Left lung (tissue), 14 donors: Measurements from ENCODE around the gene TXNDC2. TPM values are rescaled to one million over a fixed set of nuclear protein-coding genes. Genes with fewer than 3 reads are reported as not detected.

Source experiments
- ATAC-seq: fragments of 200-7000 bp; cut with Tn5 transposase; one replicate; pipeline ENCODE4 v1.9.1; 2020; ENCODE audit warnings: moderate library complexity
- DNase-seq, 4 donors: peaks; one replicate each; pipeline ENCODE4 v3.0.0-alpha.2; 2013 to 2020
- H3K27ac ChIP-seq, 2 donors: fragments of 200-600 bp; sonication (generic) in 1 of 2; one replicate each; pipeline versions ENCODE4 v1.5.0 to v1.8.0; 2020 to 2021
- H3K27me3 ChIP-seq, 2 donors: fragments of 200-600 bp; sonication (generic) in 1 of 2; one replicate each; pipeline versions ENCODE4 v1.5.0 to v1.8.0; 2020 to 2021
- H3K36me3 ChIP-seq, 2 donors: fragments of 200-600 bp; sonication (generic) in 1 of 2; one replicate each; pipeline versions ENCODE4 v1.5.0 to v1.8.0; 2020 to 2021
- H3K4me1 ChIP-seq, 2 donors: fragments of 200-600 bp; one replicate each; pipeline ENCODE4 v1.8.0; 2021
- H3K4me3 ChIP-seq, 2 donors: fragments of 200-600 bp; sonication (generic) in 1 of 2; one replicate each; pipeline versions ENCODE4 v1.5.0 to v1.8.0; 2020 to 2021; ENCODE audit warnings: mild to moderate bottlenecking in 1 of 2
- H3K9me3 ChIP-seq, 2 donors: fragments of 200-600 bp; sonication (generic) in 1 of 2; one replicate each; pipeline versions ENCODE4 v1.5.0 to v1.8.0; 2020 to 2021
- CTCF ChIP-seq, 2 donors: fragments of 200-600 bp; sonication (generic) in 1 of 2; IDR thresholded peaks; one replicate each; pipeline versions ENCODE4 v1.5.0 to v1.8.0; 2021; ENCODE audit warnings: antibody characterized with exemption in 2 of 2
- intact Hi-C, 2 donors: fragments of 100-400 bp; cut with DNase I; formaldehyde crosslinking; loops; one replicate each; pipeline versions ENCODE4 v1.11.2 to v1.14.2; 2022
- long read RNA-seq, 12 donors: library from polyadenylated mRNA in 2 of 12; unstranded in 2 of 12; transcript quantifications; one replicate each; pipeline ENCODE4 v2.0.0 and lab custom pipeline, GENCODE V29; 2019 to 2026
- polyA plus RNA-seq, 6 donors: library from polyadenylated mRNA; unstranded; fragments of 120-200 nt; gene quantifications; one replicate each; pipeline ENCODE4 v1.2.1, GENCODE V29; 2013; ENCODE audit not compliant: insufficient read length in 6 of 6
- total RNA-seq, 2 donors: library from RNA; stranded (reverse); fragmentation: NEBNext Ultra II Directional; extraction: Animal tissue kit (Norgen Biotek cat#: 25700); gene quantifications; one replicate each; pipeline ENCODE4 v1.2.1, GENCODE V29; 2021
- donor health status: DM: no; HTN: yes; CAD: no.
- donor health status: DM: no; HTN: no; CAD: no.

Gene TXNDC2
- total RNA-seq = under 1 TPM; 0.09 to 0.18 TPM
- under 1 TPM in 5 of 6 donors, not detected in 1; 0.08 to 0.36 (median 0.20) TPM for polyA plus RNA-seq
- long read RNA-seq, donor 1 = 0 reads
- long read RNA-seq, donor 2 = 0 reads
- long read RNA-seq, donor 3 = 0 reads
- long read RNA-seq, donor 4 = 0 reads
- long read RNA-seq, donor 5 = 0 reads
- long read RNA-seq, donor 6 = 0 reads
- long read RNA-seq, donor 7 = 0 reads
- long read RNA-seq, donor 8 = 0 reads
- long read RNA-seq, donor 9 = 0 reads
- long read RNA-seq, donor 10 = 0 reads
- long read RNA-seq, donor 11 = 0 reads
- long read RNA-seq, donor 12 = 0 reads

- no peak for TF ChIP-seq CTCF (IDR thresholded peaks at IDR 0.05)
- ATAC-seq (no peak), DNase-seq (no peak)
- intact Hi-C loops = no loop called here
- Histone ChIP-seq H3K36me3 (no peaks in the 10 kb centered on the region), H3K27ac (no peak within 1 kb of the TSS), H3K9me3 (no peaks in the 10 kb centered on the region), H3K4me1 (no peaks in the 10 kb centered on the region), H3K4me3 (no peak within 1 kb of the TSS), H3K27me3 (no peaks in the 10 kb centered on the region)
Observed at GRCh38 chr18:9885170-9886004, at the start of gene TXNDC2. Gene TXNDC2 (plus strand): TSS chr18:9885973. CDS start chr18:9886681, 708 bp downstream.

GRCh38 chr18:9838144-9838877, 47.5 kb upstream of the TXNDC2 start:
- no peak for TF ChIP-seq CTCF (IDR thresholded peaks at IDR 0.05)
- Histone ChIP-seq H3K27ac (peak overlapping the region; percentile 74 to 76), H3K4me3 (no peak overlapping the region), H3K27me3 (no peaks in the 10 kb centered on the region), H3K4me1 (peaks cover 0 to 19% of the 10 kb centered on the region in 2 donors), H3K36me3 (peaks cover 0 to 6% of the 10 kb centered on the region in 2 donors), H3K9me3 (no peaks in the 10 kb centered on the region)
- intact Hi-C loops = no loop called here
- ATAC-seq (peak; percentile 83), DNase-seq (peak in 2 of 4 donors; percentile 58 to 82)

GRCh38 chr18:9839211-9839610, 46.6 kb upstream of the TXNDC2 start:
- peaks cover 0 to 19% of the 10 kb centered on the region in 2 donors for H3K4me1 ChIP-seq
- H3K4me3 ChIP-seq = no peak overlapping the region
- peaks cover 0 to 6% of the 10 kb centered on the region in 2 donors for H3K36me3 ChIP-seq
- TF ChIP-seq CTCF (IDR thresholded peaks at IDR 0.05) = no peak
- H3K9me3 ChIP-seq = no peaks in the 10 kb centered on the region
- no peaks in the 10 kb centered on the region for H3K27me3 ChIP-seq
- peak overlapping the region; percentile 74 to 76 for H3K27ac ChIP-seq
- DNase-seq (no peak), ATAC-seq (no peak)
- intact Hi-C loops = no loop called here

- Histone ChIP-seq H3K27me3 (no peaks in the 10 kb centered on the region), H3K4me1 (peaks cover 0 to 19% of the 10 kb centered on the region in 2 donors), H3K4me3 (no peak overlapping the region), H3K9me3 (no peaks in the 10 kb centered on the region), H3K36me3 (peaks cover 0 to 12% of the 10 kb centered on the region in 2 donors), H3K27ac (no peak overlapping the region)
- TF ChIP-seq CTCF (IDR thresholded peaks at IDR 0.05) = no peak
- DNase-seq (no peak), ATAC-seq (no peak)
- intact Hi-C loops = no loop called here
Observed at GRCh38 chr18:9839853-9840252, 45.9 kb upstream of the TXNDC2 start.
